HG02981 (cell line): Measurements from ENCODE around the gene IFNK.

Experiments
- ATAC-seq: cut with Tn5 transposase; IDR thresholded peaks from one replicate; pipeline ENCODE4 v1.9.1; 2021; ENCODE audit warnings: mild to moderate bottlenecking, moderate library complexity; ENCODE audit not compliant: unreplicated experiment

IFNK gene

DNA sequence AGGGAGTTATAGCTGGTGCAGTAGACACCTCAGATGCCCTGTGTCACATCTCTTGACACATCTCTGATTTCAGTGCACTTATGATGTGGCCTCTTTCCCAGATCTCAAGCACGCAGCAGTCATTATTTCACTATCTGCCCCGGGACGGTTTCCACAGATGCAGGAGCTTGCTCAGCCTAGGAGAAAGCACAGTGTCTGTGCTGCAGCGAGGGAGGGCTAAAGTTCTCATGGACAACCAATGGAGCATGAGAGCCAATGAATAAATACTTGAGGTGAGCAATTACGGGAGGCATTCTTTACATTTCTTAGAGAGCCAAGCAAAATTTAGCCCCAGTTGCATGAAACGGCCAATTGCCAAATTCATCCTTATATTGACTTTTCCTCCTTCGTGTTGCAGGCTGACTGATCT lies 12.9 kb downstream of the IFNK start:
- ATAC-seq = no peak

DNA sequence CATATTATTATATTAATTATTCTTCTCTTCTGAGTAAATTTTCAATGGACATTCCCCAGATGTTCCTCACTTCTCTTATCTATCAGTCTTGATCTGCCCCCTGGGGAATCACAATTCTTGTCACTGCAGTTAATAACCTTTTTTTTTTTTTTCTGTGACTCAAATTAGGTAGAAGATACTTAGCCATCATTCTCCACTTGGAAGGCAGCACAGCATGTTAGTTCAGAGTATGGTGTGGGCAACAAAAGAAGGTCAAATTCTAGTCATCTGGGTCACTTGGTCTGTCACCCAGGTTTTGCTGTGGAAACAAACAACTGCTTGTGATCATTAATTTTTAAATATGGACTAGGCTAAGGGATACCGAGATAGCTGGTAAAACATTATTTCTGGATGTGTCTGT lies 13.7 kb downstream of the IFNK start:
- ATAC-seq = no peak

DNA sequence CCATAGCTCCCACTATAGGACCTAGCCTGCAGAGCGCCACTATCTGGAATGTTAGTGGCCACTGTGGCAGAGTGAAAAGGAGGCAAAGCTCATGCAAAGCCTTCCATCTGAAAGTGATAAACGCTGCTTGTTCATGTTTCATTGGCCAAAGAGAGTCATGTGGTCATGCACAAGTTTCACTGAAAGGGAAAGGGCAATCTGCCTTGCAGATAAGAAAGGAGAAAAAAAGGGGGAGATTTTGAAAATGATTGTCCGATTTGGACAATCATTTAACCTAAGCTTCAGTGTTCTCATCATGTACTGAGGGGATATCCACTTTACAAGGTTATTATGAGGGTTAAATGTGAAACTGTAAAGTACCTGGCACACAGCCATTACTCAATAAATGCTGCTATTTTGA lies 14.6 kb downstream of the IFNK start:
- peak; percentile 55 for ATAC-seq

DNA sequence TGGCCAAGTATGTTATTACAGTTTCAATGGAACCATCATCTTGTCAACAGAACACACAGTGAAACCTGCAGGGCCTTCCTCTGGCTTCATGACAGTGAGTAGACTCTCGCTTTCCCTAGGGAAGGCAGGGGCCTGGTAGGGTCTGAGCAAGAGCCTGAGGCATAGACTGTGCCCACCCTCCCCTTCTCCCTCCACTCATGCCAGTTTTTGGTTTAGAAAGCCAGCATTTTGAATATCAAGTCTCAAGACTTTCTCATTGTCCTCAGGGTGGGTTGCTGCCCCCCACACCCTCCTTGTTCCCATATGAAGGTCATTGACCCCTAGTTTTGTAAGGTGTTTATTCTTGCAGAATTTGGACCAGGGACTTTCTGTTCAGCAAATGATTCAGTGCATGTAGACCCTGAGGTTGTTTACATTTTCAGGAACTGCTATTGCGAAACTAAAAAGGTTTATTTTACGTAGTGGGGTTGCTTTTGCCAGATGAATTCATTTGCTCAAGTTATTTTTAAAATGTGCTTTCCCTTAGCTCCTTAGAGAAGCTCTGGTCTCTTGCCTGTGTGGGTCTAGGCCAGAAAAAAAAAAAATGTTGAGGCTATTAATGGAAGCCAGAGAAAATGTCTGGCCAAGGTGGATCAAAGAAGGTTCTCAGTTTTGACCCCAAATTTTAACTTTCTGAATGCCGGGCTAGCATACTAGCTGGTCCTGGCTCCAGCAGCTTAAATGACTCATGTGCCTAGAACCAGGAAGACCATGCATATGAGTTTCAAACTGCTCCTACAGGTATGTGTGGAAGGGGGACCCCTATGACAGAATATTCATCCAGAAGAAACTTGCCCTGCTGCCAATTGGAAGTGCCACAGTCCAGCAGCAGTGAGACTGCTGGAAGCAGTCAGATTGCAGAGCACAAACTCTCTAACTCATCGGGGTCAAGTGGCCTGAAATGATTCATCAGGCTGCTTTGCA lies 15.7 kb downstream of the IFNK start:
- no peak for ATAC-seq

DNA sequence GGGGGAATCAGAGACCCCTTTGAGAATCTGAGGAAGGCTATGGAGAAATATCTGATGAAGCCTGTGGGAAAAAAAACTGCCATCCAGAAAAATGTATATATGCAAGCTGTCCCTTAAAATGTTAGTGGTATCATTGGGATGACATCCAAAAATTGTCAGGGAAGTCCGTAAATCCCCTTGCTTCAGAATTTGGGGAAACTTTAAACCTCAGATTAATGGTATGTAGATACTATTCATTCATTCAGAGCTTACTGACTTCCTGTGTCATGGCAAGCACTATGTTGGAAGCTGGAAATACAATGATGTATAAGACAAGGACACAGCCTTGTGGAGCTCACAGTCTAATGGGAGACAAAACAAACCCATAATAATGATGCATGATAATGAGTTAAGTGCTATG lies 16.4 kb downstream of the IFNK start:
- ATAC-seq = no peak

DNA sequence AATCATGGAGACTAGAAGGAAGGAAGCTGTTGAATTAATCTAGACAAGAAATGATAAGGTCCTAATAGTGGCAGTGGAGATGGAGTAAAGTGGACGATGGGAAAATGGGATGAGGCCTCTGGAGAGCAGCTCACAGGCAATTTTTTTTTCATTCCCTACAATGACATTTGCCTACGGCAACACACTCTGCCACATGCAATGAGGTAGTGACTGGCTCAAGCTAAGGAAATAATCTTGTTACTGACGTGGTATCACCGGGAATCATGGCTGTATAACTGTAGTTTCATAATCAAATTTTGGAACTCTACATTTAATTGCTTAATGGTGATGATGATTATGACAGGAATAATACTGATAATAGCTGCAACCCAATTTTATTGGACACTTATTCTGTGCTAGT lies 17.6 kb downstream of the IFNK start:
- ATAC-seq = no peak

DNA sequence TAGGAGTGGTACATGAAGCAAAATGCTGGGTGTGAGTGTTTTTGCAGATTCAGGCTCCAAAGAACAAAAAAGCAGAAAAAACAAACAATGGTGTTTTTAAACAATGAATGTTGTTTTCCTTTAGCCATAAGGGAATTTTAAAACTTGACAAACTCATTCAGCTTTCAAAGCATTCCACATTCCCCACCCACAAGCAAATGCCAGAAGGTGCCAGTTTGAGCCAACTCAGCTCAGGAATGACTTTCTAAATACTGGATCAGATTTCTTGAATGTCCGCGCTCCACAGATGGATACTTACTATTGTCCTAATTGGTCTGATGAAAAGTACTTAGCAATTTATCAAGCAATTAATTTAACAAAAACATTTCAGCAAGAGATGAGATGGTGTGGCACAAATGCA lies 18.4 kb downstream of the IFNK start:
- no peak for ATAC-seq

DNA sequence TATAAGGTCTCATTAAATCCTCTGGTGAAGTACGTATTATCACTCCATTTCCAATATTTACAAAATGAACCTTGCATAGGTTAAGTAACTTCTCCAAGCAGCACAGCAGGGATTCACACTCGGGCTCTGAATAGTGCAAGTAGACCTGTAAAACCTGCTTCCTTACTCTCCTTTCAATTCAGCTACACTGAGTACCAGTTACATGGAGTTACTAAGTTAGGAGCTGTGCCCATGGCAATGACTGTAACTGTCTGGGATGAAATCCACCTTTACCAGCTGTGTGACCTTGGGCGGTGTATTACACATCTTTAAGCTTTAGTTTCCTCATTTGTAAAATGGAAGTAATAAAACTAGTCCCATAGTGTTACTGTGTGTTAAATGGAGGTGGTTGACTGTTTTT lies 21.4 kb downstream of the IFNK start:
- ATAC-seq = no peak

DNA sequence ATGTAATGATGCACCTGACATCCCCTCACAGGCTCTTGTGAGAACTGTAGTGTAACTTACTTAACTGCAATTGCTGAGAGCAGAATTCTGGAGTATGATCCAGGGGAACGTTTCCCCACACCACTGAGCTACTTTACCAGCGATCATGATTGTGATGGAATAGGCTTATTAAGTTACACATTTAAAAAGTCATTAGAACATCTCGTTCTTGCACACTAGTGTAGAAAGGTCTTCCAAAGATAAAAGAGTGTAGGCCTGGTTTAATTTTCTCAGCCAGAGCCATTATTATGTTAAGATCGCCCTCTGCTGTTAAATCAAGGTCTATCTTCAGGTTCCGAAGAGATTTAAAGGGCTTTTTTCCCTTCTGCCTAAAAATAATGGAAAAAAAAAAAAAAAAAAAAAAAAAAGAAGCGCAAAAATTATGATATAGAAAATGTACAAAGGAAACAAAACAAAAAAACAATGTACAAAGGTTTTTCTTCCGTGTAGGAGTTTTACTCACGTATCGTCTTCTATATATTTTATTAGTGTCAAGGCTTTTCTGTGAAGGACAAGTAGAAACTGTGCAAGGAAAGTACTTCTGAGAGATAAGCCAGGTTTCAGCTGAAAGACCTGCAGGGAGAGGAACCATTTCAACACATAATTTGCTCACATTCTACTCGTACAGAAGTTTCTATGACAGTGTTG lies 24.1 kb downstream of the IFNK start:
- no peak for ATAC-seq

DNA sequence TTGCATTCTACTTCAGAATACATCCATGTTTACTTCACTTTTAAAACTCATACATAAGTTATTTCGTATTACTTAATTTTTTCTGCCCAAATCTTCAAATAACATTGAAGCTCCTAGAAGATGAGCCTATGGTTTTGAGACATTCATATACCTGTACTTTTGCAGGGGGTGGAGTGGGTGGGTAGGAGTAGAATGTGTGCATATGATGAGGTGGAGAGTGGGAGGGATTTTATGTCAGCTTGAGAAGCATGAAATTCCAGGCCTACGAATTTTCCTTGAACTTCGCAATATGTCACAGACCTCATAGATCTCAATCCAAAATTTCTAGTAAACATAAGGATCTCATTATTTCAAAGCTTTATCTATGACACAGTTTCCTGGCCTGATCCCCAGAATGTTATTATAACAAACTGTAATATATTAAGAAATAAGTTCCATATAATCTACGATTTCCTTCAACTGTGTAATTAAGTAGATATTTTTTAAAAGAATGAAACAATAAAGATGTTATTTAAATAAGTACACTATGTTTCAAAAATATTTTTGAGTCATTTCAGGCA lies 25.2 kb downstream of the IFNK start:
- ATAC-seq = no peak

DNA sequence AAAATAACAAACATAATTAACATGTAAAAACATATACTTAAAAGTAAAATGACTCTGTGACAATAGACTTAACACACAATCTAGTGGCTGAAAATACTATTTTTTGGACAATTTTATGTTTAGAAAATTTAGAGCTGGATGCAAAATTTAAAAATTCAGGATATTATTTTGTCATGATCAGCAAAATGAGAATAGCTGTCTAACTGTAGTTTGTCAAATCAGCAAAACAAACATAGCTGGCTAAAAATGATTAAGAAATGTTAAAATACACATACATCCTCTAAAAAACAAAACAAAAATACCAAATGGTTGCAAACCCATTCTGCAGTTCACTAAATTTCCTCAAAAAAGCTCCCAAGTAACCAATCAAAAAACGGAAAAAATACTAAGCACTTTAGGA lies 30.6 kb downstream of the IFNK start:
- ATAC-seq = no peak

DNA sequence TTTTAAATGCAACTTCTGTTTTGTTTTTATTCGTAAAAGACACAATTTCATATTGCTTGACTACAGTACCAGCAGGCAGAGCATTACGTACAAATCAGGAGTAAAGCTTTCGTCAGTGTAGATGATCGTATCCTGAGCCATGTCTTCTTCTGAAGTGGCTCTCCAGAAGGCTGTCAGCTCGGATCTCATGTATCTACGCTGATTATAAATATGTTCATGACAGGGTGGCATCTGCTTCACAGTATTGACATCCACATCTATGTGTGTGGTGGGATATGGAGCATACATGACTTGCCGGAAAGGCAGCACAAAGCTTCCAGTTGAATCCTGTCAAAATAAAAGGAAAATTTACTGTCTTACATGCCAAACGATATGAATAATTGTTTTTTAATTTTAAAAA lies 32.4 kb downstream of the IFNK start:
- ATAC-seq = no peak

DNA sequence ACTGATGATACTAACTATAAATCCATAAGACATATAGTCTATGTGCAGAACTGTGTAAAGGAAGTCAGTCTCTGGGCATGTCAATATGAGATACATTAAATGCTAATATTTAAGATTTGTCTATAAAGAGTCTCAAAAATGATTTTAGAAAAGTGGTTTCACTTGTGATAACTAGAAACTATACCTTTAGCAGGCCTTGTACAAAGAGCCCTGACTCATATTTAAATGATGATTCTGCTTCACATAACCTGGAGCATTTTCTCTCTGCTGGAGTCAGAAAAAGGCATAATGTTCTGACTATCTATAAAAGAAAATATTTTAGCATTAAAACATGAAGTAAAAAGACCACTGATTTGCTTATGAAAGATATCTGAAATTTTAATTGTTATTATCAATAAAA lies 34.2 kb downstream of the IFNK start:
- no peak for ATAC-seq

DNA sequence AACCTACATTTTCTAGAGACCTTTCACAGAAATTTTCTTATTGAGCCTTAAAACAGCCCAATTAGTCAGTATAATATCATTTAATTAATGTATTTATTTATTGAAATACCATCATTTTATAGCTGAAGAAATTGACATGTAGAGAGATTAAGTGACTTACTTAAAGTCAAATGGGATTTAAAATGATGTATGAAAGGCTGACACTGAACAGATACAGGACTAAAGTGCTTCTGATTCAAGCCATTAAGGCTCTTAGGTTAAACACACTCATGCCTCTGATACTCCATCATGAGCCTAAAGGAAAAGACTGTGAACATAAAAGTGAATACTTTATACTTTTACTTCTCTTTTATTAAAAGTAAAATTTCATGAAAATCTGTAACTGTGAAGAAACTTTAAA lies 36.4 kb downstream of the IFNK start:
- no peak for ATAC-seq

DNA sequence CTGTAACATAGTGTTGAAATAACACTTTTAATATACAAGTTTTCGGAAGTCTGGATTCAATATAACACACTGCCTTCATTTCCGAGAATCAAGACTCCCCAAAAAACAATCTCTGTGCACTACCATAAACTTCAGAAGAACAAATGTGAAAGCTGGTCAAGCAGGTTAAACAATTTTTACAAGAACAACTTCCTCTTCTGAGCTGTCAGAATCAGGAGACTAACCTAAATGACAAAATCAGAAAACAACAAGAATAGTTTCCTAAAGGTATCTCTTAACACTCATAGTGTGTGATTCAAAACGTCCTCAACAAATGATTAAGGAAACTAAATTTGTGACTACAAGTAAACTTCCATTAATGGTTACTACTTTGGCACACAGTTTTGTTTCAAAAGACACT lies 37.6 kb downstream of the IFNK start:
- peak; percentile 46 for ATAC-seq

DNA sequence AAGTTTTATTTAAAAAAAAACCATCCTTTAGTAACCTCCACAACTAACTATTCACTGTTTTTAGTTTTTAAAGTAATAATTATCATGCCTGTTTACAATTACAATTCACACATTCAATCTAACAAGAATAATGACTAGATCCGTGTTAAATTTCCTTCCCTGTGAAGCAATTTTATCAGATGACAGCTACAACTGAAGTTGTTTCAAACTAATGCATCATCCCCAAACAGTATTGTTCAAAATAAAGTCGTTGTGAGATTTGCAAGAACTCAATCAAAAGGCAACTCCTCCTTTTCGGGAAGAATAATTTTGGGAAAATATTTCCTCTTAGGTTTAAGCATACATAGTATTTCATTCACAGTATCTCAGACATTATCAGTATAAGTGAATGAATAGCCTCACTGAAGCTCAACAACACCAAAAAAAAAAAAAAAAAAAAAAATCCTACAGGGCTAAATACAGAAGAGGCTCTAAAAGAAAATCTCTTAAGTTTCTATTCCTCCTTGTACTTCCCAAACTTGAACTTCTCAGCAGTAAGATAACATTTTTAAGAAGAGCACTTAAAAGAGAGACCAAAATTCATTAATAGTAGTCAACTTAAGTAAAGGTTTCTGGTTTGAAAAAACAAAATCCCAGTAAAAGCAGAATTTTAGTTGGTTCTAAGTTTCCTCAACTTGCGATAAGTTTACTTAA lies 39.8 kb downstream of the IFNK start:
- no peak for ATAC-seq

DNA sequence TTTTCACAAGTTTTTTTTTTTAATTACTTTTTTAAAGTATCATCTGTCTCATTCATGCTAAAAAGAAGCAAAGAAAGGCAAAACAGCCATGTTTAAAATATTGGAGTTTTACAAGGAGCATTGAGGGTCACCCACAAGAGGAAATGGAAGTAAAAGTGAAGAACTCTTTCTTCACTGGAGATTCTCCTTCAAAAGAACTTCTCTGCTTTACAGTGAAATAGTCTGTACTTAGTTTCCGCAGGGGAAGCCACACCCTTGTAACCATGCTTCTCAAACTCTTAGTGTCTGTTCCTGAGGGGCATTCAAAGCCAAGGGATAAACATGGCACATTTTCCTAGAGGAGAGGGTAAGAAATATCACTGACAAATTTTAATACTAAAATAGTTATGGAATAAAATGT lies 40.6 kb downstream of the IFNK start:
- no peak for ATAC-seq

DNA sequence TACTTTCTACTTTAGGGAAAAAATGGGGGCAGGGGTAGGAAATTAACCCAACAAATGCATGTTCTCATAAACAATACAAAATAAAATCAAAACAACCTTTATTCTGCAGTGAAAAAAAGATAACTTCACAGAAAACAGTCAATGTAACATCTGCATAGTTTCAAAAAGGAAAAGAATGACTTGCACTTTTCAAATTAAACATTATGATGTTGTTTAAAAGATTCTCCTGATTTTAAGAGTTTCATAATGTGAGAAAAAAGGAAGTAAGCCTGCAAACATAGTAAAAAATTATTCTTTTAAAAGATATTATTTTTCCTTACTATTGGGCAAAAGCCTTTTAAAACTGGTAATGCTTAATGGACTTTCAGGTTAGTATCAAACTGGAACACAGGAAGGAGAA lies 41.6 kb downstream of the IFNK start:
- no peak for ATAC-seq

DNA sequence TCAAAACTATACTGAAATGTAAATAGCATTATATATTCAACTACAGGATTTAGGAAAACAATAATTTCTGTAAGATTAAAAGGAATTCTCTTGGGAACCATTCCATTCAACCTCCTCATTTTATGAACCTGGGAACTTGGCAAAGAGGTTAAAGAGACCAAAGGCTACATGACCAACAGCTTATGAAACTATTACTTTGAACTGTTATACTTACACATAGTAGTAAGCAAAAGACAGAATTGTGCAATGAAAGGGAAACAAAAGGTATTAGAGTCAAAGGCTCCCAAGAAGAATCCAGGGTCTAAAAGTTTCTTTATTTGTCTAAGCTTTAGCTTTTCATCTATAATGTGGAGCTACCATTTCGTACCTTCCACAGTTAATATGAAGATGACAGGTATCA lies 42.0 kb downstream of the IFNK start:
- ATAC-seq = no peak

DNA sequence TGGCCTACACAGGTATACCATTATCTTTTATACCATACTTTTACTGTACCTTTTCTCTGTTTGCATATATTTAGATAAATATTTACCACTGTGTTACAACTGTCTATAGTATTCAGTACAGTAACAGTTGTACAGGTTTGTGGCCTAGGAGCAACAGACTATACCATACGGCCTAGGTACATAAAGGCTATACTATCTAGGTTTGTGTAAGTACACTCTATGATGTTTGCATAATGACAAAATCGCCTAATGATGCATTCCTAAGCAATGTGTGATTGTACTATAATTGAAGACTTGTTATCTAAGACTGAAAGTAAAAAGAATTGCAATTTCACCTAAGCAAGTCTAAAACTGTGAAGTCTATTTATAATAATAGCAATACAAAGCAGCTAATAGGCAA lies 45.3 kb downstream of the IFNK start:
- no peak for ATAC-seq

DNA sequence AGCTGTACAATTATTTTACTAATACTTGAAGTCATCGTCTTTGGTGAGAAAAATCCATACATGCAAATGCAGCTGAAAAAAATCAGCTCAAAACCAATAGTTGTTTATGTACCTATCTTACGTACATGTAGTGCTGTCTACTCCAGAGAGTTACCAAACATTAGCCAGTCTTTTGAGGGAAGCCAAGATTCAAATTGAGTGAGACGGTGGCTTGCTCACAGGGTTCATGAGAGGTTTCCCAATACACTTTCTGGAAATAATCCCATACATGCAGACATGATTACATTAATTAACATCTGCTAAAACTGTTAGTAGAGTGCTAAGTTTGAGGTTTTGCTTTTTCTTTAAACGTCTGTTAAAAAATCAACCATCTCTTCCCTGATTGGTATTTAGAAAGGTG lies 46.9 kb downstream of the IFNK start:
- no peak for ATAC-seq
